H1 (cell line): ENCODE measurements around the gene TRIM56. TPM values are rescaled to one million over a fixed set of nuclear protein-coding genes. Genes with fewer than 3 reads are reported as not detected.
"Not testable (repeated sequence)": the region's sequence is repeated elsewhere in the genome, so short reads cannot be mapped to it uniquely, and the experiment has no call there.

Experiments
- CTCF ChIA-PET: fragments of 300-600 bp; sonication (Branson Sonifier 250); formaldehyde crosslinking; loops from one replicate; lab custom pipeline; 2021; ENCODE audit not compliant: partially characterized antibody; lab: Charles Lee
- POLR2A ChIA-PET: fragments of 300-600 bp; sonication (Branson Sonifier 250); formaldehyde crosslinking; loops from one replicate; lab custom pipeline; 2021; ENCODE audit warnings: inconsistent platforms; ENCODE audit not compliant: partially characterized antibody; lab: Charles Lee
- DNase-seq, 2 experiments: peaks; one replicate each; pipeline versions ENCODE4 v3.0.0 to v3.0.0-alpha.2; 2010 to 2022; ENCODE audit warnings: low spot score in 2 of 2, low read depth in 1 of 2, mixed read lengths in 1 of 2
- FAIRE-seq: peaks from 2 replicates; lab custom pipeline; 2011; peaks lifted over from hg19 to GRCh38; lab: Jason Lieb, UNC
- H2AFZ ChIP-seq: 2 replicates; pipeline ENCODE4 v1.8.1; 2012; ENCODE audit warnings: low read length, inconsistent platforms
- H2AK5ac ChIP-seq: 2 replicates; pipeline ENCODE4 v1.6.1; 2013; ENCODE audit warnings: low read depth, low read length
- H2BK120ac ChIP-seq: replicated peaks from 2 replicates; pipeline ENCODE3; 2013; ENCODE audit warnings: low read depth, low read length, inconsistent platforms
- H2BK12ac ChIP-seq: 2 replicates; pipeline ENCODE4 v1.6.1; 2013; ENCODE audit warnings: low read depth, low read length
- H2BK15ac ChIP-seq: 2 replicates; pipeline ENCODE4 v1.6.1; 2013; ENCODE audit warnings: low read length
- H2BK20ac ChIP-seq: 2 replicates; pipeline ENCODE4 v1.6.1; 2013; ENCODE audit warnings: low read length
- H2BK5ac ChIP-seq: 2 replicates; pipeline ENCODE4 v1.6.1; 2013; ENCODE audit warnings: low read depth, low read length
- H3K14ac ChIP-seq: 2 replicates; pipeline ENCODE4 v1.6.1; 2013; ENCODE audit warnings: inconsistent platforms; ENCODE audit not compliant: insufficient read length
- H3K18ac ChIP-seq: 2 replicates; pipeline ENCODE4 v1.6.1; 2013; ENCODE audit warnings: low read length; ENCODE audit errors: extremely low read depth
- H3K23ac ChIP-seq: 2 replicates; pipeline ENCODE4 v1.6.1; 2013; ENCODE audit warnings: inconsistent platforms; ENCODE audit not compliant: insufficient read length
- H3K23me2 ChIP-seq: 2 replicates; pipeline ENCODE4 v1.6.1; 2013; ENCODE audit warnings: low read depth, low read length
- H3K27ac ChIP-seq: 2 replicates; pipeline ENCODE4 v1.6.1; 2011; ENCODE audit warnings: low read depth, low read length, inconsistent platforms
- H3K27me3 ChIP-seq, 4 experiments: replicated peaks in 1 of 4; 1 replicate in 1 of 4; 2 replicates in 3 of 4; pipeline versions ENCODE4 v1.6.1 to v1.8.1; 2011 to 2013; ENCODE audit warnings: low read length in 3 of 4, mild to moderate bottlenecking in 3 of 4, inconsistent platforms in 2 of 4, mixed read lengths in 2 of 4, moderate library complexity in 1 of 4; ENCODE audit not compliant: control insufficient read depth in 3 of 4, insufficient read depth in 3 of 4; ENCODE audit errors: extremely low read depth in 1 of 4
- H3K36me3 ChIP-seq, 4 experiments: 2 replicates each; pipeline versions ENCODE4 v1.6.1 to v1.8.1; 2011 to 2013; ENCODE audit warnings: mild to moderate bottlenecking in 4 of 4, low read length in 3 of 4, moderate library complexity in 2 of 4, control low read depth in 1 of 4, inconsistent platforms in 1 of 4; ENCODE audit not compliant: insufficient read depth in 4 of 4, control insufficient read depth in 2 of 4
- H3K4ac ChIP-seq: replicated peaks from 2 replicates; pipeline ENCODE3; 2013; ENCODE audit warnings: low read length, low read depth, mixed read lengths, inconsistent platforms; ENCODE audit not compliant: insufficient read length
- H3K4me1 ChIP-seq, 4 experiments: replicated peaks in 1 of 4; 1 replicate in 1 of 4; 2 replicates in 3 of 4; pipeline versions ENCODE4 v1.6.1 to v1.8.1; 2011 to 2013; ENCODE audit warnings: low read length in 3 of 4, inconsistent platforms in 2 of 4, mixed read lengths in 1 of 4; ENCODE audit not compliant: insufficient read depth in 4 of 4, control insufficient read depth in 3 of 4
- H3K4me2 ChIP-seq, 2 experiments: 2 replicates each; pipeline versions ENCODE4 v1.6.1 to v1.8.1; 2011 to 2013; ENCODE audit warnings: low read depth in 2 of 2, low read length in 2 of 2, control low read depth in 1 of 2, inconsistent platforms in 1 of 2, mild to moderate bottlenecking in 1 of 2; ENCODE audit not compliant: insufficient read depth in 1 of 2
- H3K4me3 ChIP-seq, 4 experiments: fragments of 200-600, 300-600 bp in 1 of 4; sonication (generic), shearing (Covaris generic), sonication (Bioruptor Twin) in 1 of 4; 2 replicates each; pipeline versions ENCODE4 v1.5.1 to v1.8.1; 2011 to 2016; ENCODE audit warnings: low read length in 4 of 4, low read depth in 3 of 4, control low read depth in 2 of 4, inconsistent platforms in 2 of 4, mild to moderate bottlenecking in 2 of 4, mixed read lengths in 1 of 4, moderate library complexity in 1 of 4; ENCODE audit not compliant: insufficient read depth in 2 of 4; ENCODE audit errors: extremely low read depth in 1 of 4
- H3K56ac ChIP-seq: replicated peaks from 2 replicates; pipeline ENCODE3; 2013; ENCODE audit warnings: low read depth, mild to moderate bottlenecking, mixed read lengths, low read length, inconsistent platforms; ENCODE audit not compliant: insufficient read length
- H3K79me1 ChIP-seq: 2 replicates; pipeline ENCODE4 v1.6.1; 2013; ENCODE audit warnings: low read depth, low read length, control low read depth
- H3K79me2 ChIP-seq, 2 experiments: 2 replicates each; pipeline versions ENCODE4 v1.6.1 to v1.8.1; 2012 to 2013; ENCODE audit warnings: low read length in 2 of 2, mild to moderate bottlenecking in 2 of 2, inconsistent platforms in 1 of 2; ENCODE audit not compliant: insufficient read depth in 2 of 2, control insufficient read depth in 1 of 2
- H3K9ac ChIP-seq, 4 experiments: replicated peaks in 1 of 4; 1 replicate in 1 of 4; 2 replicates in 3 of 4; pipeline versions ENCODE4 v1.6.1 to v1.8.1; 2011 to 2013; ENCODE audit warnings: low read depth in 3 of 4, low read length in 3 of 4, control low read depth in 2 of 4, mild to moderate bottlenecking in 2 of 4, moderate library complexity in 2 of 4, inconsistent platforms in 1 of 4; ENCODE audit errors: extremely low read depth in 1 of 4
- H3K9me3 ChIP-seq, 2 experiments: 2 replicates each; pipeline versions ENCODE4 v1.6.1 to v1.8.1; 2012 to 2013; ENCODE audit warnings: mild to moderate bottlenecking in 2 of 2, moderate library complexity in 2 of 2, control low read depth in 1 of 2, inconsistent platforms in 1 of 2, low read depth in 1 of 2, low read length in 1 of 2, mixed read lengths in 1 of 2; ENCODE audit not compliant: insufficient read depth in 2 of 2
- H4K20me1 ChIP-seq, 2 experiments: replicated peaks in 1 of 2; 2 replicates each; pipeline versions ENCODE3 to v1.8.1; 2011 to 2013; ENCODE audit warnings: inconsistent platforms in 2 of 2, low read length in 2 of 2, mild to moderate bottlenecking in 1 of 2; ENCODE audit not compliant: insufficient read depth in 2 of 2, control insufficient read depth in 1 of 2
- H4K5ac ChIP-seq: 2 replicates; pipeline ENCODE4 v1.6.1; 2013; ENCODE audit warnings: low read length, low read depth, mixed read lengths, inconsistent platforms; ENCODE audit not compliant: insufficient read length
- H4K8ac ChIP-seq: 2 replicates; pipeline ENCODE4 v1.8.0; 2013; ENCODE audit warnings: mild to moderate bottlenecking, moderate library complexity, low read length, inconsistent platforms; ENCODE audit not compliant: insufficient read depth; ENCODE audit errors: extremely low read depth
- H4K91ac ChIP-seq: replicated peaks from 2 replicates; pipeline ENCODE3; 2013; ENCODE audit warnings: low read length, mixed read lengths, inconsistent platforms; ENCODE audit not compliant: insufficient read length
- SP2 ChIP-seq: IDR thresholded peaks from 2 replicates; pipeline ENCODE4 v1.6.1; 2012; ENCODE audit warnings: mild to moderate bottlenecking, low read length, inconsistent platforms
- WGBS, 2 experiments: shearing (Covaris generic) in 1 of 2; methylation state at CpG; one replicate each; pipeline versions ENCODE4 v1.1.6 to v1.1.7; 2013 to 2015; ENCODE audit warnings: low lambda C conversion rate in 2 of 2, mixed read lengths in 2 of 2, inconsistent platforms in 1 of 2, low coverage in 1 of 2, missing lambda C conversion rate in 1 of 2; ENCODE audit not compliant: insufficient replicate concordance in 2 of 2, insufficient coverage in 1 of 2, insufficient read length in 1 of 2; ENCODE audit errors: extremely low coverage in 1 of 2, missing lambda C conversion rate in 1 of 2; 5-methylcytosine and 5-hydroxymethylcytosine counted together
- polyA plus RNA-seq, 7 experiments: library from polyadenylated mRNA; depleted of rRNA in 3 of 7; stranded (reverse) in 5 of 7; unstranded in 2 of 7; fragments of >200 nt in 5 of 7; fragments of 200-250 nt in 2 of 7; gene quantifications; 1 replicate in 5 of 7; 2 replicates in 1 of 7; 4 replicates in 1 of 7; pipeline versions ENCODE4 v1.2.1 to v1.2.3, GENCODE V29; 2011 to 2013; ENCODE audit warnings: missing spikeins in 2 of 7, mixed read lengths in 2 of 7
- total RNA-seq: library from RNA; stranded (reverse); fragmentation: NEBNext Ultra II Directional; extraction: Animal tissue kit (Norgen Biotek cat#: 25700); gene quantifications from 2 replicates; pipeline ENCODE4 v1.2.1, GENCODE V29; 2021

The TRIM56 gene
- total and polyA plus RNA-seq, 2 of the 8 experiments (the other 6 are each of a cell fraction or from before 2014, with no cell fraction given): 2.0 to 17.5 TPM

DNA sequence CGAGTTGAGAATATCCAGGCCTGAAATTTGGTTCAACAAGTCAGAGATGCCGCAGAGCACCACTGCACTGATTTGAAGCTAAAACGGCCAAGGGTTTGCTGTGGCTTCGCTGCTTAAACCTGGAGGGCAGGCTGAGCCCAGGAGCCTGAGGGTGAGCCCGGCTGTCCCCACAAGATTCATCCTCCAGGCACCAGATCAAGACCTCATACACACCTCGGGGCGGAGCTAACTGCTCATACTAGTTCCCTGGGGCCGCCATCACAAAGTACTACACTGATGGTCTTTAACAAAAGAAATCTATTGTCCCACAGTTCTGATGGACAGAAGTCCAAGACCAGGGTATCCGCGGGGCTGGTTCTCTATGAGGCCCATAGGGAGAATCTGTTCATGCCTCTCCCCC is 16.9 kb upstream of the TRIM56 start (continued):
- no peak for TF ChIP-seq SP2

DNA sequence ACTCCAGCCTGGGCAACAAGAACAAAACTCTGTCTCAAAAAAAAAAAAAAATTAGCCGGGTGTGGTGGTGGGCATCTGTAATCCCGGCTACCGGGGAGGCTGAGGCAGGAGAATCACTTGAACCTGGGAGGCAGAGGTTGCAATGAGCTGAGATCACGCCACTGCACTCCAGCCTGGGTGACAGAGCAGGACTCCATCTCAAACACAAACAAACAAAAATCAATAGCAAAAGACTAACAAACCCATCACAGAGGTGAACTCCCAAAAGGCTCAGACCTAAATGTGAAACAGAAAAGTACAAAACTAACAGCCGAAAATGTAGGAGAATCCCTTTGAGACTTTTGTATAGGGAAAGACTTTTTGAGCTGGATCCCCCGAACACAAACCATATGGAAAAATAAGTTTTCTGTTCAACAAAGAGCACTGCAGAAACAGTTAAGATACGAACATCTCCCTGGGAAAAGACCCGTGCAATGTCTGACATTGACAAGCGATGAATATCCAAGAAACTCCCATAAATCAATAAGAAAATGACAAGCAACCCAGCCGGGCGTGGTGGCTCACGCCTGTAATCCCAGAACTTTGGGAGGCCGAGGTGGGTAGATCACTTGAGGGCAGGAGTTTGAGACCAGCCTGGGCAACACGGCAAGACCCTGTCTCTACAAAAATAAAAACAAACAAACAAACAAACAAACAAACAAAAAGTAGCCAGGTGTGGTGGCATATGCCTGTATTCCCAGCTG is 13.7 kb upstream of the TRIM56 start:
- H3K4ac ChIP-seq, DNase-seq, H2BK15ac ChIP-seq, H3K27ac ChIP-seq, POLR2A ChIA-PET, H3K27me3 ChIP-seq, H4K8ac ChIP-seq, FAIRE-seq, H2AFZ ChIP-seq, H2BK20ac ChIP-seq, H4K20me1 ChIP-seq, H3K79me1 ChIP-seq, H3K23me2 ChIP-seq, H2AK5ac ChIP-seq, H3K18ac ChIP-seq, H3K4me2 ChIP-seq, H3K79me2 ChIP-seq, H2BK5ac ChIP-seq, H3K4me1 ChIP-seq, H3K9ac ChIP-seq, H2BK120ac ChIP-seq, H2BK12ac ChIP-seq, H3K14ac ChIP-seq, H3K9me3 ChIP-seq, H3K23ac ChIP-seq, H3K56ac ChIP-seq, H4K91ac ChIP-seq, H3K36me3 ChIP-seq, H4K5ac ChIP-seq, H3K4me3 ChIP-seq: not testable (repeated sequence)
- 95% methylated on average over 14 of the region's 14 CpGs; no CpG with 5 or more reads in 1 of the 2 experiments for WGBS, 2 experiments
- CTCF ChIA-PET: interaction anchor here (0.6 to 0.8 kb wide), 2 partner anchors 12 to 23 kb away, joined by 3 read pairs; no protein-coding TSS in a partner anchor
